Activated CD4-positive, CD25-positive, alpha-beta regulatory T cell treated with anti-CD3 and anti-CD28 coated beads, Interleukin-2, amount 50 U/mL, for 24 hours (primary cell): ENCODE data around the gene SPOP.
"Not testable (repeated sequence)": the region's sequence is repeated elsewhere in the genome, so short reads cannot be mapped to it uniquely, and the experiment has no call there.

Experiments used
- ATAC-seq, 2 donors: fragments of 150-1000 bp; cut with Tn5 transposase; one replicate each; pipeline ENCODE4 v1.10.0; 2021; ENCODE audit warnings: mild to moderate bottlenecking in 1 of 2, moderate library complexity in 1 of 2

SPOP gene

DNA sequence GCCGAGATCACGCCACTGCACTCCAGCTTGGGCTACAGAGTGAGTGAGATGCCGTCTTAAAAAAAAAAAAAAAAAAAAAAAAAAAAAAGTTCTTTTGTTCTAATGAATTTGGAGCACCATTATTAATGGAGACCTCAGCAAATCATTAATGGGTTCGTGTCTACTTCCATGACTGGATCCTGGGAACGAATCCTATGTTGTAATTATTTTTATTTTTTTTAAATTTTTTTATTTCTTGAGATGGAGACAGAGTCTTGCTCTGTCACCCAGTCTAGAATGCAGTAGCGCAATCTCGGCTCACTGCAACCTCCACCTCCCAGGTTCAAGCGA, 30.7 kb downstream of the SPOP start:
- ATAC-seq: peak; percentile 18 to 21

- ATAC-seq: peak; percentile 88 to 92
Observed at GRCh38 chr17:49646391-49647255, 31.3 kb downstream of the SPOP start.

DNA sequence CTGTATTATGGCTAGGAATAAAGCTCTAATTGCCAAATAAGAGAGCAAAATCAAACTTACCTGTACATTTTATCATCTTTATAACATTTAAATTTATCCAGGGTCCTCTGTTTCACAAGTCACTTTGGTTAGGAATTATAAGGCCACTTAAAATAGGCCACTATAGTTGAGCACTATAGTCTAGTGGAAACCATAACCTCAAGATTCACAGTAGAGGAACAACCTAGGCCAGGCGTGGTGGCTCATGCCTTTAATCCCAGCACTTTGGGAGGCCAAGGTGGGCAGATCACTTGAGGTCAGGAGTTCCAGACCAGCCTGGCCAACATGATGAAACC, 31.9 kb downstream of the SPOP start:
- ATAC-seq: not testable (repeated sequence)

DNA sequence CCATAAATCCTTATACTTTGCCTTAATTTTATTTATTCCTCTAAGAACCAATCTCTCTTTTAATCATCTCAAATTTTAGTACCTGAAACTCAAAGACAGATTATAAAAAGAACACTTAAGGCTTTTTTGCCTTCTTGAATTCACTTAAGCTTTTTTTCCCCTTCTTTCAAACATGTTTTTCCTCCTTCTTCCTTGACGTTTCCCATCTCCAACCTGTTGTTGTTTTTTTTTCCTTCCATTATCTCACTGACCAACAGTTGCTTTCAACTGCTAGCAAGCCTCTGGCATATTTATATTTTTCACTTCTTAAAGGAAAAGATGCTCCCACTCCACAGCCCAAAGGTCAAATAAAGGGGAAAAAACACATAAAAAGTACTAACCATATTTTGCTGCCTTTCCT, 32.2 kb downstream of the SPOP start:
- no peak for ATAC-seq

GRCh38 chr17:49640556-49640955, 37.3 kb downstream of the SPOP start:
- ATAC-seq: no peak

GRCh38 chr17:49638818-49639217, 39.1 kb downstream of the SPOP start:
- no peak for ATAC-seq

DNA sequence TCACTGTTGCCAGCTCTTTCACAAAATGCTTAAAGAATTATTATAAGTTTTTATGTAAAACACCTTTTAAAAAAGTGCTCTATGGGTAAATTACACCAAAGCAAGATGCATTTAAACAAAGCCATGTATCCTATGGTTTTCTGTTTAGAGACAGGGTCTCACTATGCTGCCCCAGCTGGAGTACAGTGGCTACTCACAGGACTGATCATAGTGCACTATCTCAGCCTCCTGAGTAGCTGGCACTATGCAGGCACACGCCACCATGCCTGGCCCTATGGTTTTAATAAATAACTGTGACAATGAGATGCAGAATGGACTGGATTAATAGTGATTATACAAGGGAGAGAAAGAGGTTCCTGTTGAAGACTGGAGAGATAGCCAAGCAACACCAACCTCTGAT, 40.2 kb downstream of the SPOP start:
- ATAC-seq: no peak

DNA sequence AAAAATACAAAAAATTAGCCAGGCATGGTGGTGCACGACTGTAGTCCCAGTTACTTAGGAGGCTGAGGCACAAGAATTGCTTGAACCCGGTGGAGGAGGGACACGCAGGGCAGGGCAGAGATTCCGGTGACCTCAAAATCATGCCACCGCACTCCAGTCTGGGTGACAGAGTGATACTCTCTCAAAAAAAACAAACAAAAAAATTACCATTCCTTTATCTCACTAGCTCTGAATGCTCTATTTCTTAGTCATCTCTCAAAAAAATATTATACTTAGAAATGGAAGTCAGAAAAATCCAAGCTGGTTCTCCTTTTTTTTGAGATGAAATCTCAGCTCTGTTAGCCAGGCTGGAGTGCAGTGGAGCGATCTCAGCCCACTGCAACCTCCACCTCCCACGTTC, 40.8 kb downstream of the SPOP start:
- ATAC-seq: no peak

DNA sequence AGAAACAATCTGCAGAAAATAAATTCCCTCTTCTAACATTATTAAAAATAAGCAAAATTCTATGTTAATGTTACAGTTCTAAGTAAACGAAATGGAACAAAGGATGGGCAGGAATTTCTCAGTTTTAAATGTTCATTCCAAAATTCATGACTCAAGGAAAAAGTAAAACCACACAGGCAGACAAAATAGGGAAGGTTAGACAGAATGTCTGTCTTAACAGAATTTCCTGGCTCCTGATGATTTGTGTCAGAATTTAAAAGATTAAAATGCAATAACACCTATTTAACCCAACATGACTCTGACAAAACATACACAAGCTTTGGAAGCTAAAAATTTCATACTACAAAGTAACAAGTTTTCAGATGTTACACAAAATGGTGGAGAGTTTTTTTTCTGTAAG, 42.8 kb downstream of the SPOP start:
- no peak for ATAC-seq

DNA sequence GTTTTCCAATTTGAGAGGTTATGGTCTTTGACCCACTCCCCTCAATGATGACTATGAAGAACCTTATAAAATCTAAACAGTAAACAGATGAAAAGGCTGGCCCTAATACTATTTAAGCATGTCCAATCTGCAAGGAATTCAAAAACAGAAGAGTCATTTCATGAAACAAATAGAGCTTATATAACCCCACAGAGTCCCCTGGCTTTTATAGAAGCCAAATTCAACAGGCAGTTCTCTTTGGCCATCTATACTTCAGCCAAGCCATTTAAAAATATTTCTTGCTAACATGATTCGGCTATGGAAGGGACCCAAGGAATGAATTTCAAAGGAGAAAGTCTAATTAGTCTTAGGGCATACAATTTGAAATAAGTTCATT, 43.4 kb downstream of the SPOP start:
- no peak for ATAC-seq

DNA sequence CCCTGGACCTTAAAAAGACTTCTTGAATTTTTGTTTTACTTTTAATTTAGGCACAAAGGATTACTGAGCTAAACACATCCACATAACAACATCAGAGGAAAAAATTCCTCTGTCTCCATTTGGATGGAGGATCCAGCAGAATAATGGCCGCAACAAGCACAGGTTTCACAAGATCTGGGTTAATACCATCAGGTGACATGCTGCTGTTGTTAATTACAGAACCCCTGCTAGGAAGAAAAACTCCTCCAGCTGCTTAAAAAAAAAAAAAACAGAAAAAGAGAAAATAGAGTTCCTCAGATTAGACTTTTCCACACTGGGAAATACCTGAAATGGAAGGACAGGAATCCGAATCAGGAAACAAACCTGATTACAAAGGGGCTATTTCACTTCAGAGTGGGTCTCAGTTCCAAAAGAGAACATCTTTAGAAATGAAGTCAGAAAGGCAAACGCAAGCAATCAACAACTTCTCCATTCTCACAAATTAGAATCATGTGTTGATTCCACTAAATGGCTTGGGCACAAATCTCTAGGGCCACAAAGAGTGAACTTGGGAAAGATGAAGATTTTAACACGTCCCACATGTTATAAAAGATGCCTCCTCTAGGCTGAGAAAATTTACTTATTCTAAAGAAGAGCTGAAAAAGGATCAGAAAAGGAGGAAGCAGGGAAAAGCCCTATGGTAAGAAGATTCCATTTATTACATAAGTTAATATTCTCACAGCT, 44.0 kb downstream of the SPOP start:
- ATAC-seq: no peak

DNA sequence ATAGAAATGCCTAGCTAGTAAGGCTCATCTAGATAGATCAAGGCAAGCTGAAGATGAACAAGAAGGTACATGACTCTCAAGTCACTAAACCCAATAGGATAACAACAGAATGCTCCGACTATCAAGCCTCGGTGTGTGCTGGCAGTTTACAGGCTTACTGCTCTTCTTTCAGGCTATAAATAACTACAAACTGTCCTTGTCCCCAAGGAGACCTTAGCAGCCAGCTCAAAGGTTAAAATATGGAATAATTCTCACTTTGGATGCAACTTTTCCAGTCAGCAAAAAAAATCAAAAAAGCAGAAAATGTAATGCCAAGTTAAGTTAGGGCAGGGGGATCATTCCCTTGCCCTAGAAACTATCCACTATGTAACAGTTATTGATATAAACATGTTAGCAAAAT, 44.6 kb downstream of the SPOP start:
- no peak for ATAC-seq

- no peak for ATAC-seq
Observed at GRCh38 chr17:49632201-49632600, 45.7 kb downstream of the SPOP start.

DNA sequence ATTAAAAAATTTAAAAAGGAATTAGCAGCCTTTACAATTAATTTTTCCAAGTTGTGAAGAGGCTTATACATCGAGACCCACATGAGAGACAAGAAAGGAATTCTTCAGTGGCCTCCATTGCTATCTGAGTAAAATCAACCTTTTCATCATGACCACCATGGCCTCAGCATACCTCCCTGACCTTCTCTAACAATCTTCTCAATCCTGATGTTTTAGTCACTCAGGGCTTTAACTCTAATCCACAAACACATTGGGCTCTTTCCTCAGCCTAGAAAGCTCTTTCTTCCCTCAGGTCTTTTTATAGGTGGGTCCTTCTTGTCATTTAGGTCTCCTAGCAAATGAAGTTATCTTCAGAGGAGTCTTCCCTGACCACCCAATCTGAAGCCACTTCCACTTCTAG, 46.4 kb downstream of the SPOP start:
- ATAC-seq: no peak

GRCh38 chr17:49630113-49630900, 47.6 kb downstream of the SPOP start:
- peak; percentile 51 to 68 for ATAC-seq

GRCh38 chr17:49629447-49629846, 48.5 kb downstream of the SPOP start:
- ATAC-seq: no peak

DNA sequence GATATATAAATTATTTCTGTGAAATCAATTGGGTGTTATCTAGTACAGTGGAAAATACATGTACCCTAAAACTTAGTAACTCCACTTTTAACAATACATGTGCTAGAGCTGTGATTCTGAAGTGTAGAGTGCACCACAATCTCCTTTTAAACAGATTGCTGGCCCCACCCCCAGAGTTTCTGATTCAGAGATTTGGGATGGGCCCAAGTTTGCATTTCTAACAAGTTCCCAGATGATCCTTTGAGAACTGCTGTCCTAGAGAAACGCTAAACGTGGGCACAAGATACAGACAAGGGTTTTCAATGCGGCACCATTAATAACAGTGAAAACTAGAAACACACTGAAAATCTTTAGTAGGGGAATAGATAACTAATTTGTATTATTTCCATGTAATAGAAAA, 53.0 kb downstream of the SPOP start:
- ATAC-seq: no peak

DNA sequence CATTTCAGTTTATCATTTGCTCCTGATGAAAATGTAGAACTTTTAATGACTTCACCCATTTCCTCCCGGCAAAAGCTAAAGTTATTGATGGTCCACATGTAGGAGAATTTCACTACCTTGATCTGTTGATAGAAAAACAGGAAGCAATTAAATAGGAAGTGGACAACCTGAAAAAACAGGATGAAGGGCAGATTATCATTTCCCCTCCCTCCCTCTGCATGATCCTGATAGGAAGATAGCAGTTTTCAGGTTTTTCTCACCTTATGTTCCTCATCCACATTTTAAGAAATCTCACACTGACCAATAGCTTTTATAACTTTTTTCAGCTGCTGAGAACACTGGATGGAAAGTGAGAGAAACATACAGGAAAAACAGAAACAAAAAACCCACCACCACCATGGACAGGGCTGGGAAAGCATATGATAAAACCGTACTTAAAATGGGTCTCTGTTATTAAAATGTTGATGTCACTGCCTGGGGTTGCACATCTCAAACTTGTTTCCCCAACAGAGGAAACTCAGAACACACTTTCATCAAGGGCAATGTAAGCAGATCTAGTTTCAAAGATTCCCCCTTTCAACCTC, 55.9 kb downstream of the SPOP start:
- ATAC-seq: no peak

DNA sequence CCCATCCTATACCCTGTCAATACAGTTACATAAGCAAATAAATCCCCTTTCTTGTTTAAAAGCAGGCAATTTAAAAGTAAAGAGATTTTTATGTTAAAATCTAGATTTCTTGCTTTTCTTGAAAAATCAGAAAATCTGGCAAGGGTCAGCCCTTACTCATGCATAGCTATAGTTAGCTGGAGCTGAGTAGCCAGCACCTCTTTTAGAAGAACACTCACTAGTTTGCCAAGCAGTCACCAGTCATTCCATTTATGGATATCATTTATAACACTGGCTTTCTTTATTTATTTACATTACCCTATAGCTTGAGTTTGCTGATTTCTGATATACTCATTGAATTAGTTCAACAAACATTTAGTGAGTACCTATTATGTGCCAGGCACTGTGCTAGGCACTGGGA, 56.5 kb downstream of the SPOP start:
- ATAC-seq: no peak

DNA sequence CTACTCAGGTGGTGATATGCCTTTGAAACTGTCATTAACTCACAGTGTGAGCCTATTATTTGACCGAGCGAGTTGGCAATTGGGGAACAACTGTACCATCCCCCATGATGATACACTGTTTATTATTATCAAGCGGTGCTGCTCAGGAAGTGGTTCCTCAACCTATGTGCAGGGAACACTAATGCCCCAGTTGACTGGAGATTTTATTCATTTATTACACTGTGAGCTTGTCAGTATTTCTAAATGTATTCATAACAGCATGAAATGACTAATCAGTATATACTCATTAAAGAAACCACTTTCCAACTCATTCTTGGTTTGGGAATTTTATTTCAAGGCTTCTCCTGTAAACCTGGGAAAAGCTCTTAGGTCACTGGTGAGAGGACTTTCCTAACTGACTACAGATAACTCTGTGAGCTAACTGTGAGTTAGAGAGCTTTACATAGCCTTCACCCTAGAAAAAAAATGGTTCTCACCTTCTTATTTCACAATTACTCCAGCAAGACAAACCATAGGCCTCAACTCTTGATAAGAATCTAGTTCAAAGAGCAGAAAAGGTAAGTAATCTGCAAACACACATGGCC, 59.8 kb downstream of the SPOP start:
- peak; percentile 88 to 94 for ATAC-seq

DNA sequence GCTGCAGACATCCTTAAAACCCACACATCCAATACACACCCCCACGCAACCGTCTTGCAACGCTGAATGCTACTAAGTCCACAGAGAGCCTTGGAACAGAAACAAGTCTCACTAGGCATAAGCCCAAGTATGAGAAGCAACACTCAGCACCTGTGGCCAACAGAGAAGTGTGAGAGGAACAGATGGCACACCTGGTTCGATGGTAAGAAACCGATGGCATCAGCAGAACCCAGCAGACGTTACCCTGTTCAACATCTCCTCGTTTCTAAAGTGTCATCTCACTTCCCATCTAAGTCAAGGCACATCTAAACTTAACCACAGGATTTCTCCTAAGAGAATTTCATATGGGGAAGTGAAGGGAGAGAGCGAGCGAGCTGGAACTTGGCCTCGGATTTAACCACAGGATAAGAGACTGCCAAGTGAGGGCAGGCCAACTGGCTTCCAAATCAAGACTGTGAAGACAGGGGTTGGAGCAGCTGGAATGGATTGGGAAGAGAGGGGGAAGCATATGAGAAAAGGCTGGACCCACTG, 61.2 kb downstream of the SPOP start:
- no peak for ATAC-seq

DNA sequence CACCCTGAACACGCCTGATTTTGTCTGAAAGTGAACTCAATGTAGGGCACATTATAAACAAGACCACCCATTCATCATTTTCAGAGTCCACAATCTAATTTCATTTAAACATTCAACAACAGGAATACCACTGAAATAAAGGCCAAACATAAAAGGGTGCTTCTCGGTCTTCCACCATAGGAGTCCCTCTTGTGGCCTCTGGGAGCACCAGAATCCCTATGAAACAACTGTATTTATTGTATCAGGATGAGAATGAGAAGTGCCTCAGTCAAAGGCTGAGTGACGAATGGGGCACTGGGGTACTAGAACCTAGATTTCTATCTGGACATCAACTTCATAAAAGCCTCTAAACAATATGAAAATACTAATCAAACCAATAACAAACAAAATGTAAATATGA, 61.8 kb downstream of the SPOP start:
- no peak for ATAC-seq
